Endothelial cell of umbilical vein (primary cell): ENCODE measurements around the gene ADAMTSL3. TPM values are rescaled to one million over a fixed set of nuclear protein-coding genes. Genes with fewer than 3 reads are reported as not detected.

Experiments used
- BruUV-seq: library from RNA; stranded (reverse); fragments of 400-500 nt; replicated peaks from 2 replicates; lab custom pipeline; 2021; lab: Mats Ljungman, UMichigan
- CTCF ChIA-PET: fragments of 300-600, 350-600 bp; sonication (Branson Sonifier 250); formaldehyde crosslinking; loops from one replicate; lab custom pipeline; 2021; ENCODE audit warnings: antibody characterized with exemption, inconsistent platforms; lab: Charles Lee
- POLR2A ChIA-PET: fragments of 300-600, 350-600 bp; sonication (Branson Sonifier 250); formaldehyde crosslinking; loops from one replicate; lab custom pipeline; 2021; ENCODE audit warnings: antibody characterized with exemption, inconsistent platforms; lab: Charles Lee
- DNase-seq: peaks from one replicate; pipeline ENCODE4 v3.0.0-alpha.2; 2011; ENCODE audit warnings: low read depth, low spot score
- FAIRE-seq: peaks from 2 replicates; lab custom pipeline; 2011; peaks lifted over from hg19 to GRCh38; lab: Jason Lieb, UNC
- H2AFZ ChIP-seq: 2 replicates; pipeline ENCODE4 v1.6.0; 2012; ENCODE audit warnings: low read depth, low read length, control low read depth, inconsistent platforms
- H3K27ac ChIP-seq: 2 replicates; pipeline ENCODE4 v1.5.1; 2011; ENCODE audit warnings: low read depth, mild to moderate bottlenecking, control low read depth, low read length, moderate library complexity; ENCODE audit not compliant: insufficient read depth
- H3K27me3 ChIP-seq, 2 experiments: 2 replicates each; pipeline versions ENCODE4 v1.6.0 to v1.6.1; 2011; ENCODE audit warnings: low read length in 2 of 2, mixed read lengths in 1 of 2; ENCODE audit not compliant: control insufficient read depth in 2 of 2, insufficient read depth in 2 of 2
- H3K36me3 ChIP-seq, 2 experiments: 2 replicates in 1 of 2; 3 replicates in 1 of 2; pipeline ENCODE4 v1.5.1; 2011; ENCODE audit warnings: low read length in 2 of 2, mild to moderate bottlenecking in 1 of 2, moderate library complexity in 1 of 2; ENCODE audit not compliant: control insufficient read depth in 2 of 2, insufficient read depth in 2 of 2; ENCODE audit errors: extremely low read depth in 1 of 2
- H3K4me1 ChIP-seq: 3 replicates; pipeline ENCODE4 v1.5.1; 2011; ENCODE audit warnings: mild to moderate bottlenecking, low read length; ENCODE audit not compliant: control insufficient read depth, insufficient read depth; ENCODE audit errors: extremely low read depth
- H3K4me2 ChIP-seq: 2 replicates; pipeline ENCODE4 v1.6.1; 2011; ENCODE audit warnings: low read length, control low read depth, mixed read lengths; ENCODE audit not compliant: insufficient read depth
- H3K4me3 ChIP-seq, 3 experiments: fragments of 200-600 bp in 1 of 3; sonication (generic), shearing (Covaris generic) in 1 of 3; replicated peaks in 1 of 3; 2 replicates each; pipeline ENCODE4 v1.5.1; 2011 to 2016; ENCODE audit warnings: control low read depth in 3 of 3, low read length in 3 of 3, mild to moderate bottlenecking in 2 of 3, inconsistent platforms in 1 of 3, low read depth in 1 of 3, moderate library complexity in 1 of 3; ENCODE audit not compliant: insufficient read depth in 1 of 3
- H3K79me2 ChIP-seq: 2 replicates; pipeline ENCODE4 v1.6.0; 2012; ENCODE audit warnings: low read length, inconsistent platforms; ENCODE audit not compliant: control insufficient read depth, insufficient read depth
- H3K9ac ChIP-seq: replicated peaks from 2 replicates; pipeline ENCODE3; 2011; ENCODE audit warnings: low read length, control low read depth; ENCODE audit not compliant: insufficient read depth; ENCODE audit errors: extremely low read depth
- H3K9me1 ChIP-seq: replicated peaks from 3 replicates; pipeline ENCODE4 v1.6.0; 2011; ENCODE audit warnings: mild to moderate bottlenecking, low read length; ENCODE audit not compliant: control insufficient read depth, insufficient read depth; ENCODE audit errors: extremely low read depth
- H3K9me3 ChIP-seq: replicated peaks from 2 replicates; pipeline ENCODE4 v1.5.1; 2012; ENCODE audit warnings: low read length, inconsistent platforms; ENCODE audit not compliant: control insufficient read depth, insufficient read depth
- H4K20me1 ChIP-seq: replicated peaks from 2 replicates; pipeline ENCODE3; 2011; ENCODE audit warnings: mild to moderate bottlenecking, low read length; ENCODE audit not compliant: control insufficient read depth, insufficient read depth; ENCODE audit errors: extremely low read depth
- CTCF ChIP-seq, 2 donors: IDR thresholded peaks; 1 replicate in 1 of 2; 2 replicates in 1 of 2; pipeline ENCODE4 v1.5.1; 2011; ENCODE audit warnings: low read length in 2 of 2, mild to moderate bottlenecking in 2 of 2, moderate library complexity in 2 of 2, control low read depth in 1 of 2, inconsistent platforms in 1 of 2, low read depth in 1 of 2; ENCODE audit not compliant: insufficient read depth in 1 of 2; ENCODE audit errors: extremely low read depth in 1 of 2
- EZH2 ChIP-seq: IDR thresholded peaks from 2 replicates; pipeline ENCODE4 v1.6.1; 2012; ENCODE audit warnings: borderline replicate concordance, low read depth, mild to moderate bottlenecking, moderate library complexity, low read length, inconsistent platforms; ENCODE audit not compliant: severe bottlenecking
- FOS ChIP-seq: IDR thresholded peaks from 2 replicates; pipeline ENCODE4 v1.6.1; 2011; ENCODE audit warnings: mild to moderate bottlenecking, low read length, moderate library complexity, borderline replicate concordance; ENCODE audit not compliant: insufficient read depth
- GATA2 ChIP-seq: IDR thresholded peaks from 2 replicates; pipeline ENCODE4 v1.7.0; 2011; ENCODE audit warnings: low read depth, mild to moderate bottlenecking, moderate library complexity, mixed read lengths, low read length; ENCODE audit not compliant: insufficient read length, insufficient read depth
- JUN ChIP-seq: IDR thresholded peaks from 2 replicates; pipeline ENCODE4 v1.6.1; 2011; ENCODE audit warnings: borderline replicate concordance, low read depth; ENCODE audit not compliant: insufficient read length, insufficient read depth
- MAX ChIP-seq: IDR thresholded peaks from 2 replicates; pipeline ENCODE4 v1.6.1; 2011; ENCODE audit not compliant: insufficient read depth, insufficient read length
- MYC ChIP-seq: IDR thresholded peaks from one replicate; pipeline ENCODE4 v1.6.1; 2011; ENCODE audit warnings: mild to moderate bottlenecking, low read depth, low read length
- POLR2A ChIP-seq: IDR thresholded peaks from 2 replicates; pipeline ENCODE4 v1.6.1; 2012; ENCODE audit warnings: low read depth, mild to moderate bottlenecking, control low read depth, low read length
- POLR2AphosphoS5 ChIP-seq: IDR thresholded peaks from 2 replicates; pipeline ENCODE4 v1.6.1; 2012; ENCODE audit warnings: low read depth, mild to moderate bottlenecking, control low read depth, low read length, moderate library complexity; ENCODE audit not compliant: insufficient read depth
- dilution Hi-C: fragments of 300-500 bp; cut with MboI; formaldehyde crosslinking; loops from one replicate; pipeline ENCODE4 v1.15.0; 2019; ENCODE audit warnings: low sequenced_read_pairs; ENCODE audit not compliant: extremely low pct_ligation_motif_present
- intact Hi-C: fragments of 100-400 bp; cut with micrococcal nuclease; formaldehyde crosslinking; loops from one replicate; pipeline ENCODE4 v1.10.0; 2022
- polyA plus RNA-seq, 4 experiments: library from polyadenylated mRNA; depleted of rRNA in 3 of 4; stranded (reverse) in 3 of 4; unstranded in 1 of 4; fragments of >200 nt; gene quantifications; 2 replicates each; pipeline versions ENCODE4 v1.2.1 to v1.2.3, GENCODE V29; 2011 to 2012; ENCODE audit warnings: missing spikeins in 1 of 4
- total RNA-seq: library from RNA; stranded (reverse); gene quantifications from 2 replicates; pipeline ENCODE4 v1.2.3, GENCODE V29; 2021

The ADAMTSL3 gene
- total and polyA plus RNA-seq, 2 donors (not counting 3 experiments of a cell fraction or from before 2014, with no cell fraction given): not detected

- H3K27ac ChIP-seq: no peak overlapping the region
- DNase-seq (no peak), FAIRE-seq (no peak)
- intact Hi-C loops: no loop called here
- no peaks in the 10 kb centered on the region for H3K79me2 ChIP-seq
- H3K36me3 ChIP-seq: no peaks in the 10 kb centered on the region
- H3K4me2 ChIP-seq: no peak overlapping the region
- H3K9me3 ChIP-seq: no peaks in the 10 kb centered on the region
- ChIA-PET POLR2A (no interaction called here), CTCF (no interaction called here)
- TF ChIP-seq MYC: no peak
- TF ChIP-seq JUN: no peak
- TF ChIP-seq FOS: no peak
- no peaks in the 10 kb centered on the region for H4K20me1 ChIP-seq
- H3K4me1 ChIP-seq: no peaks in the 10 kb centered on the region
- H3K4me3 ChIP-seq: no peak overlapping the region
- H3K27me3 ChIP-seq: no peaks in the 10 kb centered on the region
- no peak overlapping the region for H2AFZ ChIP-seq
- H3K9me1 ChIP-seq: no peaks in the 10 kb centered on the region
- dilution Hi-C loops: no loop called here
- BruUV-seq: no TSS peak
- no peak overlapping the region for H3K9ac ChIP-seq
Measured at GRCh38 chr15:83833569-83833968, 179.6 kb downstream of the ADAMTSL3 start.

DNA sequence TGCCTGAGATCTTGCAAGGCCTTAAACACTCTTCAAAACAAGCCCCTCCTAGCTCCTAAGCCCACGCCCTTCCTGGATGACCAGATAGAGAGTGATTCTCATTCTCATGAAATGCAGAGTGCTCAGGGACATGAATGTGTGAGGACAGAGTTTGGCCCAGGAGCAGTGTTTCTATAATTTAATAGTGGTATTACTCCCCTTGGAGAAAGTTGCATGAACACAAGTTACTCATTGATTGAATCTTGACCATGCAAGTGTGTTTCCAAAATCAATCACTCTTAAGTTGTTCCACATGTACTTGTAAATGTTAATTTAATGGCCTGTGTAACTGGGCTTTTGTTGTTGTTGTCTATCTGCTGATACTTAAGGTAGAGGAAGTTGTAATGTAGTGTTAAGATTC lies 181.6 kb downstream of the ADAMTSL3 start:
- dilution Hi-C loops (no loop called here), intact Hi-C loops (no loop called here)
- FAIRE-seq (no peak), DNase-seq (no peak)
- H3K27ac ChIP-seq: no peak overlapping the region
- no peaks in the 10 kb centered on the region for H3K4me1 ChIP-seq
- no peaks in the 10 kb centered on the region for H3K79me2 ChIP-seq
- no peak overlapping the region for H3K4me3 ChIP-seq
- no peaks in the 10 kb centered on the region for H4K20me1 ChIP-seq
- H3K9ac ChIP-seq: no peak overlapping the region
- BruUV-seq: no TSS peak
- H3K36me3 ChIP-seq: no peaks in the 10 kb centered on the region
- H2AFZ ChIP-seq: no peak overlapping the region
- TF ChIP-seq POLR2A (no peak), POLR2AphosphoS5 (no peak), JUN (no peak), FOS (no peak), MAX (no peak), CTCF (IDR thresholded peaks at IDR 0.05; ENCODE audit: extremely low read depth in 1 of 2, insufficient read depth in 1 of 2, low read depth in 1 of 2, low read length in 2 of 2) (no peak), MYC (no peak), EZH2 (no peak), GATA2 (no peak)
- no peaks in the 10 kb centered on the region for H3K9me3 ChIP-seq
- no peak overlapping the region for H3K4me2 ChIP-seq
- CTCF ChIA-PET: no interaction called here
- no peaks in the 10 kb centered on the region for H3K27me3 ChIP-seq
- H3K9me1 ChIP-seq: no peaks in the 10 kb centered on the region
- POLR2A ChIA-PET: no interaction called here
